Rectal smooth muscle tissue (tissue), 1 donor: ENCODE data around the gene ERVK3-1.
A peak's percentile ranks its signal among the peaks of the same experiment; 100 is the strongest.
"Not testable (repeated sequence)": the region's sequence is repeated elsewhere in the genome, so short reads cannot be mapped to it uniquely, and the experiment has no call there.

ENCODE experiments used
- H3K27ac ChIP-seq: one replicate; pipeline ENCODE4 v1.7.0; 2013; ENCODE audit warnings: low read depth, low read length, inconsistent platforms
- H3K27me3 ChIP-seq: one replicate; pipeline ENCODE4 v1.7.0; 2013; ENCODE audit warnings: low read length; ENCODE audit not compliant: control insufficient read depth, insufficient read depth
- H3K36me3 ChIP-seq: one replicate; pipeline ENCODE4 v1.7.0; 2013; ENCODE audit warnings: low read length; ENCODE audit not compliant: control insufficient read depth, insufficient read depth
- H3K4me1 ChIP-seq: one replicate; pipeline ENCODE4 v1.7.0; 2013; ENCODE audit warnings: low read length; ENCODE audit not compliant: control insufficient read depth, insufficient read depth
- H3K4me3 ChIP-seq: one replicate; pipeline ENCODE4 v1.7.0; 2013; ENCODE audit warnings: low read length
- H3K9ac ChIP-seq: one replicate; pipeline ENCODE4 v1.7.0; 2013; ENCODE audit warnings: low read length

The ERVK3-1 gene

DNA sequence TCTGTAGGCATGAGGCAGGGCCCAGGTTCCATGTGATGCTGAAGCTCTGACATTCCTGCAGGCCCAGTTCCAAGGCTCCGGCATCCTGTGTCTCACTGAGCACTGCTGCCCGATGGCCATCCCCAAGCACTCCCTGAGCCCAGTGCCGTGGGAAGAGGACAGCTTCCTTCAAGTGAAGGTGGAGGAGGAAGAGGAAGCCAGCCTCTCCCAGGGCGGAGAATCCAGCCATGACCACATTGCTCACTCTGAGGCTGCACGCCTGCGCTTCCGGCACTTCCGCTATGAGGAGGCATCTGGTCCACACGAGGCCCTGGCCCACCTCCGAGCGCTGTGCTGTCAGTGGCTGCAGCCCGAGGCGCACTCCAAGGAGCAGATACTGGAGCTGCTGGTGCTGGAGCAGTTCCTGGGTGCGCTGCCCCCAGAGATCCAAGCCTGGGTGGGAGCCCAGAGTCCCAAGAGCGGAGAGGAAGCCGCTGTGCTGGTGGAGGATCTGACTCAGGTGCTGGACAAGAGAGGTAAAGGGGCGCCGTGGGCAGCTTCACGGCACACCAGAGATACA lies 29.6 kb downstream of the ERVK3-1 start:
- Histone ChIP-seq H3K27ac (no peak overlapping the region), H3K27me3 (no peaks in the 10 kb centered on the region), H3K4me3 (no peak overlapping the region), H3K36me3 (peaks cover 20% of the 10 kb centered on the region), H3K9ac (no peak overlapping the region), H3K4me1 (no peaks in the 10 kb centered on the region)

DNA sequence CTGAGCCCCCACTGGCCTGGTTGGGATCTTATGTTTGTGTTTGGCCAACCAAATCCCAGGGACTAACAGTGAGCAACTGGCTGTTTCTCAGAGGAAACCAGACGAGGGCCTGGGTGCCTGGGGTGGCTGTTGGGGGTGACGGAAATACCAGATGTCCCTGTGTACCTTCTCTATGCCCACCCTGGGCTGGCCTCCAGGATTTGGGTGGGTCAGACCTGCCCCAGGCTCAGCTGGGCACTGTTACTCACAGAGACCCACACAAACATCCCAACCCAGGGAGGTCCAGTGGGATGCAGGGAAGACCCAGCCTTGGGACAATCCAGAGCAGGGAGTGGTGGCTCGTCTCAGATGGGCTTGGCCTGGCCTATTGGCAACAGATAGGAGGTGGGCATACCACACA lies 30.5 kb downstream of the ERVK3-1 start:
- no peak overlapping the region for H3K4me3 ChIP-seq
- no peaks in the 10 kb centered on the region for H3K4me1 ChIP-seq
- no peak overlapping the region for H3K27ac ChIP-seq
- H3K27me3 ChIP-seq: no peaks in the 10 kb centered on the region
- peaks cover 22% of the 10 kb centered on the region for H3K36me3 ChIP-seq
- H3K9ac ChIP-seq: no peak overlapping the region

DNA sequence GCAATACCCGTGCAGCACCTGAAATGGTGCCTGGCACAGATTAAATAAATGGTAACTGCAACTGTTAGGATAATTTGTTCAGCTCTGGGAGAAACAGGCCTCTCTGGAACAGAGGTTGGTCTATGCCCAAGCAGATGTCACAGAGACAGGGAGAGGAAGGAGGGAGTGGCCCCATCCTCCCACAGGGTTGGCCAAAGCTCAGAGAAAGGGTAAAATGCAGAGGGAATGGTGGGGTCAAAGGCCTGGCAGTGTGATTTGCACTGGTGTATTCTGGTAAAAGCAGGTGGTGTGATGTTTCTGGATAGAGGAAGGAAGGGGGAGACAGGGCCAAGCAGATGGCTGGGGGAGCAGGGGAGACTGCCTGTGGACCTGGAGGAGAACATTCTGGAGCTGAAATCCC lies 31.0 kb downstream of the ERVK3-1 start:
- no peak overlapping the region for H3K4me3 ChIP-seq
- H3K4me1 ChIP-seq: no peaks in the 10 kb centered on the region
- H3K27ac ChIP-seq: no peak overlapping the region
- no peaks in the 10 kb centered on the region for H3K27me3 ChIP-seq
- H3K36me3 ChIP-seq: peaks cover 22% of the 10 kb centered on the region
- H3K9ac ChIP-seq: no peak overlapping the region

DNA sequence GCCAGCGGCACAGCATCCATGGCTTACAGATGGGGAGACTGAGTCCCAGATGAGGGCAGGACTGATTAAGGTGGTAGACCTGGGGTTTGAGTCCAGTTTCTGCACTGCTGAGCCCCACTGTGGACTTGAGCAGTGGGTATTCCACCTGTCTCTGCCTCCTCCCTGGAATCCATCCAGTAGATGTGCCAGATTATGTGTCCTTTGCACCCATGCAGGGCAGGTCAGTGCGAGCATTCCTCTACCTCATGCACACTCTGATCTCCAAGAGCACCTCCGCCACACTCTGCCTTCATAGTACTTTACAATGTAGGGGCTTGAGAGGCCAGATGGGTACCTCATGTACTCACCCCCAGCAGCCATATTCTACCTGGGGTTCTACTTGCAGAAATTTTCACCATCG lies 31.6 kb downstream of the ERVK3-1 start:
- Histone ChIP-seq H3K9ac (no peak overlapping the region), H3K27ac (no peak overlapping the region), H3K4me3 (no peak overlapping the region), H3K4me1 (no peaks in the 10 kb centered on the region), H3K27me3 (no peaks in the 10 kb centered on the region), H3K36me3 (peaks cover 22% of the 10 kb centered on the region)

DNA sequence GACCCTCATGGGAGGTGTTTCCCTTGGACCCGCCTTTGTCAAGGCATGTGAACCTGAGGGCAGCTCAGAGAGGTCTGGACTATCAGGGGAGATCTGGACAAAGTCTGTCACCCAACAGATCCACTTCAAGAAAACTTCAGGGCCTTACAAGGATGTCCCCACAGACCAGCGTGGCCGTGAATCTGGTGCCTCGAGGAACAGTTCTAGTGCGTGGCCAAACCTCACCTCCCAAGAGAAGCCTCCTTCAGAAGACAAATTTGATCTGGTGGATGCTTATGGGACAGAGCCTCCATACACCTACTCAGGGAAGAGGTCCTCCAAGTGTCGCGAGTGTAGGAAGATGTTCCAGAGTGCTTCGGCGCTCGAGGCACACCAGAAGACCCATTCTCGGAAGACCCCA lies 33.2 kb downstream of the ERVK3-1 start:
- H3K4me1 ChIP-seq: no peaks in the 10 kb centered on the region
- no peaks in the 10 kb centered on the region for H3K27me3 ChIP-seq
- peaks cover 22% of the 10 kb centered on the region for H3K36me3 ChIP-seq
- no peak overlapping the region for H3K9ac ChIP-seq
- no peak overlapping the region for H3K4me3 ChIP-seq
- H3K27ac ChIP-seq: no peak overlapping the region

DNA sequence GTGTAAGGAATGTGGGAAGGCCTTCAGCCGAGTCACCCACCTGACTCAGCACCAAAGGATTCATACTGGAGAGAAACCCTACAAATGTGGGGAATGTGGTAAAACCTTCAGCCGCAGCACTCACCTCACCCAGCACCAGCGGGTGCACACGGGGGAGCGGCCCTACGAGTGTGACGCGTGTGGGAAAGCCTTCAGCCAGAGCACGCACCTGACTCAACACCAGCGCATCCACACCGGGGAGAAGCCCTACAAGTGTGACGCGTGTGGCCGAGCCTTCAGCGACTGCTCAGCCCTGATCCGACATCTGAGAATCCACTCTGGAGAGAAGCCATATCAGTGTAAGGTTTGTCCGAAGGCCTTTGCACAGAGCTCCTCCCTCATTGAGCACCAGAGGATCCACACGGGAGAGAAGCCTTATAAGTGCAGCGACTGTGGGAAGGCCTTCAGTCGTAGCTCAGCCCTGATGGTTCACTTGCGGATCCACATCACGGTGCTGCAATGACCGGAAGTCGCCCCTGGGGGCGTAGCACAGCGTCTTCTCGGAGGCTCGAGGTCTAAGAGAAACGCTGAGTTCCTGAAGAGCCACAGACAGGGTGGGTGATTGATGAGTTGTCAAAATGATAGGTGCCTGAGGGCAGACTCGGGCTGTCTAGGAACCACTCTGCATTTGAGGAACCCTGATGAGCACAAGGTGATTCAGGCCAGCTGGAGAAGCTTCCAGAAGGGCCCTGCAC lies 33.8 kb downstream of the ERVK3-1 start:
- Histone ChIP-seq H3K36me3 (peaks cover 22% of the 10 kb centered on the region), H3K4me1 (no peaks in the 10 kb centered on the region), H3K9ac (no peak overlapping the region), H3K27ac (no peak overlapping the region), H3K4me3 (no peak overlapping the region), H3K27me3 (no peaks in the 10 kb centered on the region)

DNA sequence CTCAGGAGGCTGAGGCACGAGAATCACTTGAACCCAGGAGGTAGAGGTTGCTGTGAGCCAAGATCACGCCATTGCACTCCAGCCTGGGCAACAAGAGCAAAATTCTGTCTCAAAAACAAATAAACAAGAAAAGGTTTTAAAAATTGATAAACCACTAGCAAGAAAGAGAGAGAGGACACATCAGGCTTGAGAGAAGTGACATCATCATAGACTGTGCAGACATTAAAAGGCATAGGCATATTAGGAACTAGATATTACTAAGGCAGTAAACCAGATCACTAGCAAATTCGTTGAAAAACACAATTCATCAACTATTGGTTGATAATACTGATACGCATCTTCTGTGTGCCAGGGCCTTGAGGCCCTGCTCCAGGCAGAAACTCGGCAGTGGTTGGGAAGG lies 40.4 kb downstream of the ERVK3-1 start:
- no peak overlapping the region for H3K4me3 ChIP-seq
- no peaks in the 10 kb centered on the region for H3K36me3 ChIP-seq
- no peaks in the 10 kb centered on the region for H3K27me3 ChIP-seq
- H3K4me1 ChIP-seq: no peaks in the 10 kb centered on the region
- H3K9ac ChIP-seq: no peak overlapping the region
- H3K27ac ChIP-seq: no peak overlapping the region

DNA sequence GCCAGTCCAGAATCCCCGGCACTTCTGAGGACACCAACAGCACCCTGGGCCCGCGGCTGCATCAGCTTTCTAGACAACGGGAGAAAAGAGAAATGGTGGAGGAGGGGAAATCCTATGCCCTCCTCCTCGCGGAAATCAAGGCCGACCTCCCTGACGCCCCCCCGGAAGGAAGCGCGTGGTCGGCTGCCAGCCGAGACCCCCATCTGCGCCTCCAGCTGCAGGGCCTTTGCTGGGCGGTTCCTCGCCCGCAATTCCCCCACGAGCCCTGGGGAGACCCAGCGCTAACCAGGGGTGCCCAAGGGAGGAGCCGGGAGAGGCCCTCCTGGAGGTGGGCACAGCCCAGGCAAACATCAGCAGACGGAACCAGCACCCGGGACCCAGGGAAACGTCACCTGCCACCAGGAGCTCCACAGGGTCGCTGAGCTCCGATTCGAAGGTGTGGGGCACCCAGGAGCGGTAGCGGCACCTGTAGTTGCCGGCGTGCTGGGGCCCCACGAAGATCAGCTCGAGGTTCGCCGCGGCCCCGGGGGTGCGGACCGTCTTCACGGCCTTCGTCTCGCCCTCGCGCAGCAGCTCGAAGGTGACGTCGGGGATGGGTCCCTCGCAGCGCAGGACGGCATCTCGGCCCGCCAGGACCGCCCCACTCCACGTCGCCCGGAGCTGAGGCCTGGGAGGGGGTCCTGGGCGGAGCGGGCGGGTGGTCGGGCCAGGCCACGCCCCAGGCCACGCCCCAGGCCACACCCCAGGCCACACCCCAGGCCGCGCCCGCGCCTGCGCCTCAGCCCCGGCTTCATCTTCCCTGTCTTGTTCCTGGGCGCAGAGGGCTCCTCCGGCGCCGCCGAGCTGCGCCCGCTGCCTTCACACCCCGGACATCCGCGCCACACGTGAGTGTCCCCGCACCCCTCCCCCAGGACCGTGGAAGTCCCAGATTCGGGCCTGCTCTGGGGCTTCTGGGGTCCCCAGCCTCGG lies 42.1 kb downstream of the ERVK3-1 start:
- Histone ChIP-seq H3K9ac (no peak overlapping the region), H3K27ac (no peak overlapping the region), H3K36me3 (no peaks in the 10 kb centered on the region), H3K27me3 (peaks cover 5% of the 10 kb centered on the region), H3K4me3 (peak overlapping the region; percentile 53), H3K4me1 (no peaks in the 10 kb centered on the region)

DNA sequence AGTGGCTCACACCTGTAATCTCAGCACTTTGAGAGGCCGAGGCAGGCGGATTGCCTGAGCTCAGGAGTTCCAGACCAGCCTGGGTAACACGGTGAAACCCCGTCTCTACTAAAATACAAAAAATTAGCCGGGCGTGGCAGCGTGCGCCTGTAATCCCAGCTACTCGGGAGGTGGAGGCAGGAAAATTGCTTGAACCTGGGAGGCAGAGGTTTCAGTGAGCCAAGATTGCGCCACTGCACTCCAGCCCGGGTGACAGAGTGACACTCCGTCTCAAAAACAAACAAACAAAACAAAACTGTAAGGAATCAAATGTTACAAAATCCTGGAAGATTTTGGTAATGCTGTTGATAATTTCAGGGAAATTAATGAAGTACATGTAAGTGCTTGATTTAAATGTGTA lies 42.9 kb downstream of the ERVK3-1 start:
- H3K36me3 ChIP-seq, H3K27me3 ChIP-seq, H3K4me1 ChIP-seq, H3K9ac ChIP-seq, H3K27ac ChIP-seq: not testable (repeated sequence)
- H3K4me3 ChIP-seq: peak overlapping the region; percentile 53

DNA sequence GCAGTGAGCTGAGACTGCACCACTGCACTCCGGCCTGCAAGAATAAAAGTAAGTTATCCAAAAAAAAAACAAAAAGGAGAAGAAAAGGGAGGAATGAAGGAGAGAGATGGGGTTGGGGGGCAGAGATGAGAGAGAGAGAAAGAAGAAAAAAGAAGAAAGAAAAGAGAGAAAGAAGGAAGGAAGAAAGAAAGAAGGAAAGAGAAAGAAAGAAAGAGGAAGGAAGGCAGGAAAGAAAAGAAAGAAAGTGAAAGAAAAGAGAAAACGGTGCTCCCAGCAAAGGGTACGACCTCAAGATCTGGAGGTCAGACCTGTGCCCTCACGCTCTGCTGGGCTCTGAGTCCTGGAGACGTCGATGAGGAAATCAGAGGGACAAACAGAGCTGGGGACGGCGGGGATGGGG lies 44.4 kb downstream of the ERVK3-1 start:
- peaks cover 6% of the 10 kb centered on the region for H3K27me3 ChIP-seq
- no peak overlapping the region for H3K27ac ChIP-seq
- no peaks in the 10 kb centered on the region for H3K4me1 ChIP-seq
- no peaks in the 10 kb centered on the region for H3K36me3 ChIP-seq
- no peak overlapping the region for H3K9ac ChIP-seq
- no peak overlapping the region for H3K4me3 ChIP-seq

DNA sequence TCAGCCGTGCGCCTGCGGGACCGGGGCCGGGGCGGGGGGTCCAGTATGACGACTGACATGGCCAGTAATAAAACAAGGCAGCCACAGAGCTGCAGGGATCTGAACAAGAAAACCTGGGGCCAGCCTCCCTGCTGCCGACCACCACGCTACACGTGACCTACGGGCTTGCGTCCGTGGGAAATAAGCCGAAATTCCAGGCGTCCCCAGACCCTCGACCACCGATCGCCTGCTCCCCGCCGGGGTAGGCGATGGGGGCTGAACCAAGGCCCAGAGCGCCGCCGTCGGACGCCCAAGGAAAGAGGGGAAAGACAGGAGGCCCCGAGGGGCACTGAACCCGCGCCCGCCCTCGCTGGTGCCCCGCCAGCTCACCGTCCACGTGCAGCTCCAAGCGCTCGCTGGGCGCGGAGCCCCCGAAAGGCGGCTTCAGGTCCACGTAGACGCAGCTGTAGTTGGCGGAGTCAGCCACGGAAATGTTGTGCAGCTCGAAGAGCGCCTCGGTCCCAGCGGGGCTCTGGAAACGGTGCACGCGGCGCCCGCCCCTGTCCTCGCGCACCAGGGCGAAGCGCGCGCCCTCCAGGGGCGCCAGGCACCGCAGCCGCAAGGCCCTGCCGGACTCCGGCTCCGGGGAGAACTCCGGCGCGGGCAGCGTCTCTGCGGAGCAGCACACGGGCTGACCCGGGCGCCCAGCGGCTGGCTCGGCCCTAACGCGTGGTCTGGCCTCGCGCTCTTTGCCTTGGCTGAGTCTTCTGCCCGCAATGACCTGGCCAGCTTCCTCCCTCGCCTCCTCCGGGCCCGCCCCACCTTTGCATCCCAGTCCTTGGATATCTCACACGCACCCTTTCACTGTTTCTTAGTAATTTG lies 45.1 kb downstream of the ERVK3-1 start:
- Histone ChIP-seq H3K4me1 (no peaks in the 10 kb centered on the region), H3K27ac (no peak overlapping the region), H3K36me3 (no peaks in the 10 kb centered on the region), H3K9ac (no peak overlapping the region), H3K27me3 (peaks cover 9% of the 10 kb centered on the region), H3K4me3 (no peak overlapping the region)
